Astrocyte (in vitro differentiated cells and primary cell): ENCODE measurements around the gene LRRC27. TPM values are rescaled to one million over a fixed set of nuclear protein-coding genes. Genes with fewer than 3 reads are reported as not detected.

Experiments
- DNase-seq: peaks from one replicate; pipeline ENCODE4 v3.0.0-alpha.2; 2010; ENCODE audit warnings: low read depth
- FAIRE-seq: peaks from 2 replicates; lab custom pipeline; 2011; peaks lifted over from hg19 to GRCh38; lab: Jason Lieb, UNC
- H2AFZ ChIP-seq: 2 replicates; pipeline ENCODE4 v1.6.0; 2012; ENCODE audit warnings: low read depth, low read length, inconsistent platforms
- H3K27ac ChIP-seq: 2 replicates; pipeline ENCODE4 v1.5.1; 2011; ENCODE audit warnings: low read depth, low read length, inconsistent platforms
- H3K27me3 ChIP-seq: 2 replicates; pipeline ENCODE4 v1.6.0; 2011; ENCODE audit warnings: low read length, inconsistent platforms; ENCODE audit not compliant: insufficient read depth
- H3K36me3 ChIP-seq: 2 replicates; pipeline ENCODE4 v1.5.1; 2011; ENCODE audit warnings: low read length, inconsistent platforms; ENCODE audit not compliant: insufficient read depth
- H3K4me1 ChIP-seq: 2 replicates; pipeline ENCODE4 v1.5.1; 2011; ENCODE audit warnings: low read length, inconsistent platforms; ENCODE audit not compliant: insufficient read depth
- H3K4me2 ChIP-seq: 2 replicates; pipeline ENCODE4 v1.6.0; 2012; ENCODE audit warnings: low read length, inconsistent platforms
- H3K4me3 ChIP-seq: 2 replicates; pipeline ENCODE4 v1.5.1; 2011; ENCODE audit warnings: low read depth, mild to moderate bottlenecking, low read length, inconsistent platforms; ENCODE audit not compliant: insufficient read depth
- H3K79me2 ChIP-seq: 2 replicates; pipeline ENCODE4 v1.6.0; 2012; ENCODE audit warnings: mild to moderate bottlenecking, low read length, inconsistent platforms; ENCODE audit not compliant: insufficient read depth
- H3K9ac ChIP-seq: 2 replicates; pipeline ENCODE4 v1.6.0; 2012; ENCODE audit warnings: mild to moderate bottlenecking, low read length, inconsistent platforms
- H3K9me3 ChIP-seq: 2 replicates; pipeline ENCODE4 v1.5.1; 2012; ENCODE audit warnings: low read depth, mild to moderate bottlenecking, low read length, inconsistent platforms; ENCODE audit not compliant: insufficient read depth
- H4K20me1 ChIP-seq: 2 replicates; pipeline ENCODE4 v1.6.0; 2012; ENCODE audit warnings: low read length, inconsistent platforms; ENCODE audit not compliant: insufficient read depth
- H3K27ac Mint-ChIP-seq: one replicate; pipeline ENCODE4 v1.8.0; 2021; ENCODE audit warnings: mild to moderate bottlenecking, mixed read lengths; ENCODE audit not compliant: unreplicated experiment
- H3K27me3 Mint-ChIP-seq: one replicate; pipeline ENCODE4 v1.8.0; 2021; ENCODE audit warnings: low read depth, mixed read lengths; ENCODE audit not compliant: unreplicated experiment
- H3K36me3 Mint-ChIP-seq: one replicate; pipeline ENCODE4 v1.8.0; 2021; ENCODE audit warnings: low read depth, mixed read lengths; ENCODE audit not compliant: unreplicated experiment
- H3K4me1 Mint-ChIP-seq: one replicate; pipeline ENCODE4 v1.8.0; 2021; ENCODE audit warnings: low read depth, mixed read lengths; ENCODE audit not compliant: unreplicated experiment
- H3K4me3 Mint-ChIP-seq: one replicate; pipeline ENCODE4 v1.8.0; 2021; ENCODE audit warnings: mild to moderate bottlenecking, moderate library complexity, mixed read lengths; ENCODE audit not compliant: unreplicated experiment
- H3K9me3 Mint-ChIP-seq: one replicate; pipeline ENCODE4 v1.8.0; 2021; ENCODE audit warnings: mild to moderate bottlenecking, mixed read lengths; ENCODE audit not compliant: unreplicated experiment
- CTCF ChIP-seq: IDR thresholded peaks from 2 replicates; pipeline ENCODE4 v1.5.1; 2011; ENCODE audit warnings: low read depth, mild to moderate bottlenecking, inconsistent platforms, low read length, moderate library complexity; ENCODE audit not compliant: insufficient read depth
- EZH2 ChIP-seq: IDR thresholded peaks from 2 replicates; pipeline ENCODE4 v1.6.1; 2012; ENCODE audit warnings: mild to moderate bottlenecking, low read length, inconsistent platforms; ENCODE audit not compliant: insufficient read depth
- total RNA-seq: library from RNA; stranded (reverse); gene quantifications from 2 replicates; pipeline ENCODE4 v1.2.1, GENCODE V29; 2021

The LRRC27 gene
- total RNA-seq, 1 donor from 2014 or later, result 8.0 TPM

DNA sequence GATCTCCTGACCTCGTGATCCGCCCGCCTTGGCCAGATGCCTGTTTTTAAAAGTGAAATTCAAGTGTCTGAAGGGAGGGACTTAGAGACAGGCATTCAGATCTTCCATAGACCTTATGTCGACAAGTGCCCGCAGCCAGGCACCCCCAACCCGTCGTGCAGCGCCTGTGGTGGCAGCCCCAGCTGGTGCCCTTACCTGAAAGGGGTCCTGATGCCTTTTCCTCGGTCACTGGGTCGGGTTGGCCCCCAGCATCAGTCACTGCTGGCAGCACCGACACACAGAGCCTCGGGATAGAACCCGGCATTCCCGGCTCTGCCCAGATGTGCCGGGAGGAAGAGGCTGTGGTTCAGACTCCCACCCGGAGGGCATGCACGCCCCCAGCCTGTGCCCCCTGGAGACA lies 23.3 kb downstream of the LRRC27 start:
- FAIRE-seq (no peak), DNase-seq (no peak)
- H4K20me1 ChIP-seq, result peaks cover 11% of the 10 kb centered on the region
- no peaks in the 10 kb centered on the region for H3K4me1 ChIP-seq
- no peaks in the 10 kb centered on the region for H3K27me3 ChIP-seq
- H3K9ac ChIP-seq, result no peak overlapping the region
- Mint-ChIP-seq H3K4me1 (no peaks in the 10 kb centered on the region), H3K36me3 (peaks cover 10% of the 10 kb centered on the region), H3K9me3 (no peaks in the 10 kb centered on the region), H3K4me3 (no peak overlapping the region), H3K27ac (no peak overlapping the region), H3K27me3 (no peaks in the 10 kb centered on the region)
- TF ChIP-seq EZH2 (no peak), CTCF (no peak)
- H3K4me2 ChIP-seq, result no peak overlapping the region
- H3K36me3 ChIP-seq, result no peaks in the 10 kb centered on the region
- H3K4me3 ChIP-seq, result no peak overlapping the region
- H3K9me3 ChIP-seq, result no peaks in the 10 kb centered on the region
- no peak overlapping the region for H3K27ac ChIP-seq
- H2AFZ ChIP-seq, result no peak overlapping the region
- no peaks in the 10 kb centered on the region for H3K79me2 ChIP-seq

DNA sequence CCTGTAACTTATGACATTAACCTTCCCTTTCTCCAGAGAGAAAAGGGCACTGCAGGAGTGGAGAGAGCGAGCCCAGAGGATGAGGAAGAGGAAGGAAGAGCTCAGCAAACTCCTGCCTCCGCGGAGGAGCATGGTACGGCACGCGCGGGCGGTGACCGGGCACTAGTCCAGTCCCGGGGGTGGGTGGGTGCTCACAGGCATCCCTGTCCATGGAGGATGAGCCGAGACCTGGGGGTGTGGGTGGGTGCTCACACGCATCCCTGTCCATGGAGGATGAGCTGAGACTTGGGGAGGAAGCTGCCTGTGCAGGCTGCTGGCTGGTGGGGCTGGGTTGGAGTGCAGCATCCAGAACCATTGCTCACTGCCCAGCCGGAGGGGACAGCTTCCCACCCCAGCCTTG lies 23.8 kb downstream of the LRRC27 start:
- no peaks in the 10 kb centered on the region for H3K9me3 ChIP-seq
- Mint-ChIP-seq H3K4me1 (no peaks in the 10 kb centered on the region), H3K27ac (no peak overlapping the region), H3K36me3 (peaks cover 8% of the 10 kb centered on the region), H3K27me3 (no peaks in the 10 kb centered on the region), H3K9me3 (no peaks in the 10 kb centered on the region), H3K4me3 (no peak overlapping the region)
- no peaks in the 10 kb centered on the region for H3K36me3 ChIP-seq
- no peaks in the 10 kb centered on the region for H3K79me2 ChIP-seq
- H3K4me2 ChIP-seq, result no peak overlapping the region
- TF ChIP-seq CTCF (no peak), EZH2 (no peak)
- H4K20me1 ChIP-seq, result peaks cover 11% of the 10 kb centered on the region
- no peaks in the 10 kb centered on the region for H3K4me1 ChIP-seq
- H2AFZ ChIP-seq, result no peak overlapping the region
- FAIRE-seq, result no peak
- H3K4me3 ChIP-seq, result no peak overlapping the region
- no peaks in the 10 kb centered on the region for H3K27me3 ChIP-seq
- no peak overlapping the region for H3K9ac ChIP-seq
- no peak overlapping the region for H3K27ac ChIP-seq
- no peak for DNase-seq

- Histone ChIP-seq H2AFZ (no peak overlapping the region), H3K79me2 (no peaks in the 10 kb centered on the region), H3K27ac (no peak overlapping the region), H3K4me3 (no peak overlapping the region), H4K20me1 (peaks cover 11% of the 10 kb centered on the region), H3K9ac (no peak overlapping the region), H3K27me3 (no peaks in the 10 kb centered on the region), H3K9me3 (no peaks in the 10 kb centered on the region), H3K36me3 (no peaks in the 10 kb centered on the region), H3K4me2 (no peak overlapping the region), H3K4me1 (no peaks in the 10 kb centered on the region)
- H3K36me3 Mint-ChIP-seq, result peaks cover 8% of the 10 kb centered on the region
- no peak overlapping the region for H3K27ac Mint-ChIP-seq
- TF ChIP-seq EZH2 (no peak), CTCF (no peak)
- no peak overlapping the region for H3K4me3 Mint-ChIP-seq
- DNase-seq (no peak), FAIRE-seq (no peak)
- H3K4me1 Mint-ChIP-seq, result no peaks in the 10 kb centered on the region
- H3K9me3 Mint-ChIP-seq, result no peaks in the 10 kb centered on the region
- H3K27me3 Mint-ChIP-seq, result no peaks in the 10 kb centered on the region
These were observed 24.7 kb downstream of the LRRC27 start for GRCh38 chr10:132356621-132357195.
